ENCODE results near the gene NEDD8. TPM values are rescaled to one million over a fixed set of nuclear protein-coding genes. Genes with fewer than 3 reads are reported as not detected.

NEDD8 gene
- total and polyA plus RNA-seq, 2 experiments from 2014 or later, result 264 to 492 TPM

- no peak for TF ChIP-seq CTCF (IDR thresholded peaks at IDR 0.05; ENCODE audit: low read depth, low read length)
- Histone ChIP-seq H3K9me3 (ENCODE audit: low read depth) (no peaks in the 10 kb centered on the region), H3K4me3 (no peak overlapping the region), H3K27ac (no peak overlapping the region), H3K36me3 (peaks cover 11% of the 10 kb centered on the region), H3K4me1 (ENCODE audit: low read depth) (no peaks in the 10 kb centered on the region), H3K27me3 (no peaks in the 10 kb centered on the region)
- no peak for DNase-seq (ENCODE audit: low read depth in 1 of 2, low spot score in 1 of 2)
Measured at GRCh38 chr14:24178399-24179178, 53.6 kb downstream of the NEDD8 start.

GRCh38 chr14:24177891-24178290 is 54.3 kb downstream of the NEDD8 start:
- Histone ChIP-seq H3K4me3 (no peak overlapping the region), H3K36me3 (peaks cover 5% of the 10 kb centered on the region), H3K27ac (no peak overlapping the region), H3K27me3 (no peaks in the 10 kb centered on the region), H3K9me3 (ENCODE audit: low read depth) (no peaks in the 10 kb centered on the region), H3K4me1 (ENCODE audit: low read depth) (no peaks in the 10 kb centered on the region)
- no peak for DNase-seq (ENCODE audit: low read depth in 1 of 2, low spot score in 1 of 2)
- no peak for TF ChIP-seq CTCF (IDR thresholded peaks at IDR 0.05; ENCODE audit: low read depth, low read length)

- TF ChIP-seq CTCF (IDR thresholded peaks at IDR 0.05; ENCODE audit: low read depth, low read length), result no peak
- Histone ChIP-seq H3K27ac (no peak overlapping the region), H3K36me3 (peaks cover 3% of the 10 kb centered on the region), H3K27me3 (no peaks in the 10 kb centered on the region), H3K9me3 (ENCODE audit: low read depth) (no peaks in the 10 kb centered on the region), H3K4me3 (no peak overlapping the region), H3K4me1 (ENCODE audit: low read depth) (no peaks in the 10 kb centered on the region)
- no peak for DNase-seq (ENCODE audit: low read depth in 1 of 2, low spot score in 1 of 2)
Measured at GRCh38 chr14:24177041-24177825, 54.9 kb downstream of the NEDD8 start.

GRCh38 chr14:24176599-24176998 is 55.6 kb downstream of the NEDD8 start:
- Histone ChIP-seq H3K27ac (no peak overlapping the region), H3K9me3 (ENCODE audit: low read depth) (no peaks in the 10 kb centered on the region), H3K4me3 (no peak overlapping the region), H3K36me3 (peaks cover 2% of the 10 kb centered on the region), H3K27me3 (no peaks in the 10 kb centered on the region), H3K4me1 (ENCODE audit: low read depth) (no peaks in the 10 kb centered on the region)
- no peak for DNase-seq (ENCODE audit: low read depth in 1 of 2, low spot score in 1 of 2)
- no peak for TF ChIP-seq CTCF (IDR thresholded peaks at IDR 0.05; ENCODE audit: low read depth, low read length)

- Histone ChIP-seq H3K9me3 (ENCODE audit: low read depth) (no peaks in the 10 kb centered on the region), H3K4me3 (no peak overlapping the region), H3K27ac (no peak overlapping the region), H3K4me1 (ENCODE audit: low read depth) (no peaks in the 10 kb centered on the region), H3K36me3 (no peaks in the 10 kb centered on the region), H3K27me3 (no peaks in the 10 kb centered on the region)
- TF ChIP-seq CTCF (IDR thresholded peaks at IDR 0.05; ENCODE audit: low read depth, low read length), result no peak
- DNase-seq (ENCODE audit: low read depth in 1 of 2, low spot score in 1 of 2), result no peak
Measured at GRCh38 chr14:24172871-24173281, 59.3 kb downstream of the NEDD8 start.
